ENCODE results near the gene ITGB3BP.

GRCh38 chr1:63522891-63523728 lies at the start of gene ITGB3BP, which contains the start of gene EFCAB7:
- TF ChIP-seq CTCF (IDR thresholded peaks at IDR 0.05): no peak
- no peak for TF ChIP-seq POLR2A (IDR thresholded peaks at IDR 0.05)
- peak in 3 of 4 donors; percentile 34 to 62 (median 60) for TF ChIP-seq POLR2AphosphoS5 (IDR thresholded peaks at IDR 0.05)
- no peak for TF ChIP-seq EP300 (IDR thresholded peaks at IDR 0.05)

All from sigmoid colon (tissue), 4 donors.